Non-pigmented ciliary epithelial cell (primary cell): Measurements from ENCODE around the gene PEAK1.
A peak's percentile ranks its signal among the peaks of the same experiment; 100 is the strongest.

Experiments
- DNase-seq: peaks from one replicate; pipeline ENCODE4 v3.0.0-alpha.2; 2010; ENCODE audit warnings: low read depth

The PEAK1 gene

DNA sequence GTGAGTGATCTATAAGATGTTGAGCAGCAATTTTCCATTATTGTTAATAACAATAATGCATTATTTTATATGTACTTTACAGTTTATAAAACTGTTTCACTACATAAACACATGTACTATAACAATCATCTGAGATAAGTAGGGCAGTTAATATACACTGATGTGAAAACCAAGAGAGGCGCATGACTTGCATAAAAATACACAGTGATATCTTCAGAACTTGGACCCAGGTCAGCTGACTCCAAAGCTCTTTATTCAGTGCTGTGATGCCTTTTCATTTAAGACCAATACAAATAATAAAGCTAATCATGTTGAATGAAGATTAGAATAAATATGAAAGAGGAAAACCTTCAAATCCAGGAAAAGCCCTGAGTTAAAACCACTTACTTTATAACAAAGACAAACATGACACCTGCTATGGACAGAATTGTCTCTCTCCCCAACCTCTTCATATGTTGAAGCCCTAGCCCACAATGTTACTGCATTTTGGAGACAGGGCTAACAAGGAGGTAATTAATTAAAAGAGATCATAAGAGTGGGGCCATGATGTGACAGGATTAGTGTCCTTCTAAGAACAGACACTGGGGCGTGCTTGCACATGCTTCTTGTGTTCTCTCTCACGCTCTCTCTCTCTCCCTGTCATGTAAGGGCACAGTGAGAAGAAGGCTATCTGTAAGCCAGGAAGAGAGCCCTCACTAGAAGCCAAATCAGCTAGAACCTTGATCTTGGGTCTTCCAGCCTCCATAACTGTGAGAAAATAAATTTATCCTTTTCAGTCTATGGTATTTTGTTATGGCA is 293.2 kb downstream of the PEAK1 start:
- DNase-seq: no peak

DNA sequence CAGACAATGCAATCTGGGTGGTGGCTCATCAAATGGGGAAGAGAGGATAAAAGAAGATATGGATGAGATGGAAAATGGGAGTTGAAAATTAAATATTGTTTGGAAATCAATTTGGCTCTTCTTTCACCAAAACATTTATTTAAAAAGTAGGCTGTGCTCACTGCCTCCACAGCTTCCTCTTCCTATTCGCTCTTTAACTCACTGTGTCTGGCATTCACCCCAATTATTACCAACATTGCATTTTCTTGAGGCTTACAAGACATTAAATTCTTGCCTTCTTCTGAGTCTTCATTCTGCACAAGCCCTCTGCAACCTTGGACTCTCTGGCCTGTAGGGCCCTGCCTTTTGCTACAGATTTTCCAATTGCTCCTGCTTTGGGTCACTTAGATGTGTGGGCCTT is 296.1 kb downstream of the PEAK1 start:
- no peak for DNase-seq

DNA sequence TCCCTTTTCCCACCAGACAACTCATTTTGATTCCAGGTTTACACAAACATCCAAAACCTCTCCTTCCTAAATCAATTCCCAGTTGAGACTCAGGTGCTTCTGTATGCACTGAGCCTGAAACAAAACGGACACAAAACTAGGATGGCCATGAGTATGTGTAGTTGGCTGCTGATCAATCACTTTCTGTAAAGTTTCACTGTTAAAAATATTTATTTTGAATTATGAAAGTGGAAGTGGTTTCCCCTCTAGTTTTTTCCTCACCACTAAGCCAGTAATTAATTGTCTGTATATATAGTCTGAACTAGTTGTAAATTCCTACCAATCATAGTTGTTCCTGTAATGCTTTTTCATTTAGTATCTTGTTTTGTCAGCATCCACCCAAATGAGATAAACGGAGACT is 297.3 kb downstream of the PEAK1 start:
- DNase-seq: no peak

DNA sequence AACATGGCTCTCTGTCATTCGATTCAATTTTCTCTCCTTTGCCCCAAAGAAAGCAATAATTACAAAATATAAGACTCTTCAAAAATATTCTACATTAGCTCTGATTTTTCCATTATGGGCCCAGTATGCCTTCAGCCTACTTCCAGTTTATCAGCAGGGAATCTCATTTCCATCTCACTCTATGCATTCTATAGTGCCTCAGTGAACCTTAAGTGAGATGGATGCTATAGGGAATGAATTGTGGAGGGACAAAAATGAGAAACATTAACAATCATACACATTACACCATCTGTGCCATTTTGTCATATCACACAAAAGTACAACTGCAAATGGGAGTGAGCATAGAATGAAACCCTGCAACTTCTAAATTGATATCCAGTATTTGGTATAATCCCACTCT is 298.3 kb downstream of the PEAK1 start:
- no peak for DNase-seq

DNA sequence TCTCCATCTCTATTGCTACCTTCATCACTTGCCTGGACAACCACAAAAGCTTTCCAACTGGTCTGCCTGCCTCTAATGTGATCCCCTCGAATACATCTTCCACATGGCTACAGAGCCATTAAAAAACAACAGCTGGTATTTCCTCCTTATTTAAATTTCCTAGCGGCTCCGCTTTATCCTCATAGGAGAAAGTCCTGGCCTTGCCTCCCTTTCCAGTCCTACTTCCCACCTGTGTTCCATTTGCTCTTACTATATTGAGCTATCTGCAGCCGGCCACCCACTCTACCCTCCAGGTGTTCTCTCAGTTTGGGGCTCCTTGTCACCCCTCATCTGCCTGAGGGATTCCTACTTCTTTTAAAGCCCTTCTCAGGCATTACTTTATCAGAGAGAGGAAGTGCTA is 299.3 kb downstream of the PEAK1 start:
- DNase-seq: no peak

DNA sequence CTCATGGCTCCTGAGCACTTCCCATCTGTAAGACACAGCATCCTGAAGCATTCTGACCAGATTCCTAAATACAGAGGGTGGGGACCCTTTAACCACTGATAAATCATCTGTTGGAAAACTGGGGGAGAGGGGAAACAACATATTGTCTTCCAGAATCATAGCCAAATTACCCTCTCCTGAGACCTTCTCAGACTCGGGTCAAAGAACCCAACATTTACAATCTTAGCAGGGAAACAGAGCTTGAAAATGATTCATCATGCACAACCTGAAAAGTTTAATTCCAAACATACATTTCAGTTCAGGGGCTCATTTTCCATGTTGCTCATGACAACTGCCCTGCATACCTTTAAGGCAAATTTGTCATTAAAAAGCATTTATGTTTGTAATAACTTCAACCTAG is 300.5 kb downstream of the PEAK1 start:
- no peak for DNase-seq

DNA sequence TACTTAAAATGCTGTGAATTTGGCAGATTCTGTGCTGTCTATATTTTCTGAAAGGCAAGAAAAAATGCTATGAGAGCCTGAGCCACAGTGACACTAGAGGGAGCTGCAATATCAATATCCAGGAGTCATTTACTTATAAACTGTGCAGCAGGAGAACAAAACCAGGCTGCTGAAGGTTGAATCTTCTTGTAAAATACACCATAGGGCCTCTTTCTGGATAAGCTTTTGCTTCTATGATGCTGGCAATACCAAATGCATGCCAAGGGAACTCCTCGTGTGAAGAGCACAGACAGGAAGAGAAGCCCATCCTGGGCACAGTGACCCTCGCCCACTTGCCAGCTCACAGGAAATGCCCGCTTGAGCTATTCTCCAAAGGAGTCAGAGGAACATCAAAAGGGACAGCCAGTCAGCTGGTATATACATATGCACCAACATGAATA is 301.0 kb downstream of the PEAK1 start:
- peak; percentile 48 for DNase-seq

DNA sequence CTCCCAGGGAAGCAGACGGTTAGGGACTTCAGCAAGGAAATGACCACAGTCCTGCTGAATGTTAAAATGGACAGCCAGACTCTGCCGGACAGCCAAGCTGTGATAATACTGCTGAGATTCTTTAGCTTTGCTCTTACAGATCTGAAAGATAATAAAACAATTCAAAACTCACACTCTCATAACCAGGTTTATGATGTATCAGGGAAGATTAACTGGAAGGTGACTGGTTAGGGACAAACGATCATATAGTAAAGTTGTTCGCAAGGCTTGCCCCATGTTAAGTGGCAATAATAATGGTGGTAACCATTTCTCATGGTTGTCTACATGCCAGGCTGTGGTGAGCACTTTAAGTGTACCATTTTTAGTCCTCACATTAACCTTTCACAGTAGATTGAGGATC is 304.7 kb downstream of the PEAK1 start:
- no peak for DNase-seq

DNA sequence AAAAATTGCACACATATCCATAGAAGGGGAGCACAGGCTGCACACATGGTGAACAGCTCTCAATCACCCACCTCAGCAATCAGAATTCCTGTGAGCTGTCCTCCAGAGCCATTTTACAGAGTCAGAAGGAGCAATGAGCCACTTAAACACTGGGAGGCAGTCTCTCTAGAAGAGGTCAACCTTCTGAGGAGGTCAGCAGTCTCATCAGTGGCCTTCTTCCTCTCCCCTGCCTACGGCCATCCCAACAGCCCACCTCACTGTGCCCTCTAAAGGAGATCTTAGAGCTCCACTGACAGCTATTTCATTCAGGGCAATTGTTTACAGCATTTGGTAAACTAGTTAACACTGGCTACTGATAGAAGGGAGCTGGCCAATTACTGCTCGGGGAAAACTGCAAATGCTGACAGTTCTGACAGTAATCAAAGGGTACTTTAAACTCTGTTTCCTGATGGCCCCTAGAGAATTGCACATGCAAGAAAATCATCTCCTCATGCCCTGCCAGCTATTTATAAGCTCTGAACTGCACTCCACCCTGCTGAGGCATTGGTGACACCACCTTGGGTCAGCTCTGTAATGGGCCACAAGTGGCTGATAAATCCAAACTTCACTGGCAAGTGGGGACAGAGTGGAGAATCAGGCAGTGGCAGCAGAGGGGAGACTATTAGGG is 306.9 kb downstream of the PEAK1 start:
- no peak for DNase-seq

DNA sequence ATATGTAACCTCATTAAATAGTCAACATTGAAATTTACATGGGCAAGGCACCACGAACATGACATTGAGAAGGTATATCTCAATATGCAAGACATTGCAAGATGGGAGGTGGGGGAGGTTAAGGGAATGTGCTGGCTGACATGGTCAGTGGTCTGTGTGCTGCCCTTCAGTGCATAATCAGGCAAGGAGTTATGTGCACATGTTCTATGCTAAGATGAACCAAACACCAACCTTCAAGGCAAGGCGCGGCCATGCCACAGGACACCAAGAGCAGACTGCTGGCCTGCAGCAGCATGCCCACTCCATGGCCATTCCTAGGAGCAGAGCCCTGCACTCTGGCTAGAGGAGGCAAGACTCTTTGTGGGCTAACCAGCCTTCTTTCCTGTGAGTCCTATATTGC is 308.1 kb downstream of the PEAK1 start:
- DNase-seq: no peak

DNA sequence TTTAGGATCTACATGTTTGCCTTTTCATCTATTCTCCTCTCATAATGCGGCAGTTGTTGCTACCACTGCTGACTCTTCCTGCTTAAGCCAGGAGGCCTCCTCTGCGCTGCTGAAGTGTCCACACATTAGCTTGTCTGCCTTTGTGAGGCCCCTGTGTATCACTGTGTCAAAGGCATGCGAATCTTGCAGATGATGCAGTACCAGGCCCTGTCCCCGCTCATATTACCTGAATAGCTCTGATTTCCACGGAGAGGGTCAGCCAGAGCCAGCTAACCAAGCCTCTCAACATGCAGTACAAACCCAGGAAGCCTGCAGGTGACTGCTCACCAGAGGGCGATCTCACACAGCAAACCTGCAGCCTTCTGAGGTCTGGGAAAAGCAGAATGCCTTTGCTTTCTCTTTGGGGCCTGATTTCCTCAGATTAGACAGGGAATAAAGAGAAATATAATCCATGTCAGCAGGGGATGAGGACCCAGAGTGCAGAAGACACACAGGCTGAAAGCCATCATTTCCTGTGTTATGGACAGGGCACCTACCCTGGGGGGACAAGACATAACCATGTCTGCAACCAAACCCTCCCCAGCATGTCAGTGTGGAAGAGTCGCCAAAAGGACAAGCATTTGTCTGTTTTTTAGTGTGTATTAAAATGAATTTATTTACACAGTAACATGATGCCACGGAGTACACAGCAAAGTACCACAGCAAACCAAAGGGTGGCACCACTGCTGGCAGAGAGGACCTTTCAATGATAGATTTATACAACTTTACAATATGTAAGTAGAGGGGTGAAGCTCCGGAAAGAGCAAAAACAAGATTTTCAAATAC is 312.2 kb downstream of the PEAK1 start:
- DNase-seq: peak; percentile 15

DNA sequence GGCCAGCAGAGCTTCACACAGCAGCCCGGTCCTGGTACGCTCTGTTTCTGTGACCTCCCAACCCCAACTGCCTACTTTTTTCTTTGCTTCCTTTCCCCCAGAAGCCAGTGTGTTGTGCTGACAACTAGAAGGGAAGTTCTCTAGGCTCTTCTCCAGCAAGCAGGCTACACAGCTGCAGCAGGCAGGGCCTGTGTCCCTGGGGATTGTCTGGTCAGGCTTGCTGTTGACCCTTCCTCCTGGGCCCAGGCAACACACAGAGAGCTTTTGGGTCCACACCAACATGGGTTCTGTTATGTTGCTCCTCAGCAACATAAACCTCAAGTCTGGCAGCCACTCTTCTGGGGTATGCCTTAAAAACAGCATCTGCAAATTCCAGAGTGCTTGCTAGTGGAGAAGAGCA is 312.8 kb downstream of the PEAK1 start:
- no peak for DNase-seq

DNA sequence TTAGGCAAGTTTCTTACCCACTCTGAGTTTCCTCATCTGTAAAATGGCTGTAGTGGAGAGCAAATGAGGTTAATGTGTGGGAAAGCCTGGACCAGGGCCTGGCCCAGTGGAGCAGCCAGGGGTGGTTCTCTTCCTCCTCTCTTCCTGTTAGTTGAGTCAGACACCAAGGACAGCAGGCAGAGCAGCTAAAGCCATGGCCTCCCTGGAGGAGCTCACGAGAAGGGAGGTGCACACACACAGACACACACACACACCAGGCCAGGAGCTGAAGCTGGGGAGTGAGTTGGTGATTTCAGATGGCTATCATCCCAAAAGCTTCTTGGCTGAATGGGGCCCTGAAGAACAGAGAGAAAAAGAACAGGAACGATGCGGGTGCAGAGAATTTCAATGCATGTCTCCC is 315.7 kb downstream of the PEAK1 start:
- DNase-seq: no peak

DNA sequence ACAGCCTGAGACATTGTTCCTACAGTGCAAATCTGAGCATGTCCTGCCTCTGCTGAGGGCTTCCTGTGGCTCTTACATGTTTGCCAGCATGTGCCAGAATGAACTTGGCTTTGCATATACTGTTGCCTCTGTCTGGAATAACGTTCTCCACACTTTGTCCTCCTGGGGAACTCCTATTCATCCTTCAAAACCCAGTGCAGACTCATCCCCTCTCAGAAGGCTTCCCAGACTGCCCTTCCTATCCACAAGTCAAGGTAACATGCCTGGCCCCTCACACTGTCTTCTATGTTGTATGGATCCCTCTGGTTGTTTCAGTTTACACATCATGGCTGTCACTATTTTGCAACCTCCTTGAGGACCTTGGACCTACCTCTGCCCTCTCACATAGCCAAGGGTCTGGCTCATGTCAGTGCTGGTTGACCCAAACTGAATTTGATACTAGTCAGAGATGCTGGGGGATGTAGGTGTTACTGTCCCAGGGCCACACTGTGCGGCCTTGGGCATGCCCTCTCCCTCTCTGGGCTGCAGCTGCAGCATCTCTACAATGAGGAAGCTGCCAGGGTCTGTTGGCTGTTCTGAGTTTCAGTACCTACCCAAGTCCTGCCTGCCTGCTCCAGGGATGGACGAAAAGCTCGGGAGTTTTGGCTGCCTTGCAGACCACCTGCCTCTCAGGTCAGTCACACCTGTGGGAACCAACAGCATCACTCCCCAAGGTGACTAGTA is 320.0 kb downstream of the PEAK1 start:
- DNase-seq: no peak

DNA sequence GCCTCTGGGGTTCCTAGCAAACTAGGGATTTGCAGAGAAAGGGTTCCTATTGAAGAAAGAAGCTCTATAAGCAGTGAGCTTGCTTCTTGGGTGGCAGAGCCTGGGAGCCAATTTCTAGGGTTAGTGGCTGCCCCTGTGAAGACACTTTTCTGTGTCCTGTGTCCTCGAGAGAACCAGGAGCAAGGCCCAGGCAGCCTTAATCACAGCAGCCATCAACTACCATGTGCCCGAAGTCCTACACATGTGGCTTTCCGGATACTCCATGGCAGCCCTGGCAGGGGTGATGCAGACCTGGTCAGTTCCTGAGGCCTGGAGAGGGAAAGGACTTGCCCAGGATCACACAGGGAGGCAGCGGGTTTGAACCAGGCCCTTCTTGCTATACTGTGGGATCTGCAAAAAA is 321.3 kb downstream of the PEAK1 start:
- DNase-seq: no peak

DNA sequence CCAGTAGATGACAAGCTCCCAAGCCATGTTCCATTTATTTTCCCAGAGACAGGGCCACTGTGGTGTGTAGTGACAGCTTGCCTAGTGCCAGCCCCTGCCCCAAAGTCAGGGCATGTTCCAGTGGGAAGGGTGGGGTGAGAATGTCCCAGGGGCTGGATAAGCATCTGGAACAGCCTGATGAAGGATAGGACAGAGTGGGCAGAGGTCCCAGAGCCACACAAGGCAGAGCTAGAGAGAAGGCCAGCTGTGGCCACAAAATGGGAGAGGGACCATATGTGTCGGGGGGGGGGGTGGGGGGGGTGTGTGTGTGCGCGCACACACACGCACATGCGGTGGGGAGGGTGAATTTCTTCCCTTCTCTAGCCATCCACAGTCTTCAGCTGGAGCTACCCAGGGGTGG is 322.0 kb downstream of the PEAK1 start:
- DNase-seq: no peak

DNA sequence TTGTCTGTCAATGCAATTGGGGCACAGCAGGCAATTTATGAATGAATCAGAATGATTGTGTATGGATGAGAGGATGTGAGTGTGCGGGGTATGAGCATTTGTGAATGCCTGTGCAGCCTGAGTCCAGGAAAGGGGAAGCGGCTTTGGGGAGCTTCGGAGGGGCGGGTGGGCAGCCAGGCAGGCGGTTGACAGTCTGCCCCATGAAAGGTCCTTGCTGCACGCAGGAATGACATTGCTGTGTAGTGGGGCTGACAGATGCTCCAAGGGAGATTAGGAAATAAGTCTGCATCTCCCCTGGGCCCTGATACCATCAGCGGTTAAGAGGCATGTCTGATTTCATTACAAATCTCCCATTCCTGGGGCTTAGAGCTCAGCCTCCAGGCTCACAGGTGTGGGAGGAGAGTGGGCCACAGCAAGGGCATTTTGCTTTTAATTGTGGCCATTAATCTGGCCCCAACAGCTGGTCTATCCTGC is 322.6 kb downstream of the PEAK1 start:
- no peak for DNase-seq

DNA sequence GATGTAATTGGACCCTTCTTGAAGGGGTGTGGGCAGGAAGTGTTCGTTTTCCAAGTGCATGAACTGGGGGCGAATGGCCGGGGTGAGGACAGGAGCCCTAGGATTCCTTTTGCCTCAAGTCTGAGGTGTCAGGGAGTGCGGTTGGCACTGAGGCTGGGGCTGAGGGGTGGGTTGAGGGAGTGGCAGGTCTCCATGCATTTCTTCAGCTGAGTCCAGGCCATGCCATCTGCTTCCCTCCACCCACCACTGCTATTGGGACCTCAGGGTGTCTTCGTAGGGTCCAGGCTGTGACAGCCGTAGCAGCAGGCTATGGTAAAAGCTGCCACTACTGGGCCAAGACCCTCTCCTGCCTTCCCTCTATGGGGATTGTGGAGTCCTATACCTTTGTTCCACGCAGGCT is 323.4 kb downstream of the PEAK1 start:
- no peak for DNase-seq

DNA sequence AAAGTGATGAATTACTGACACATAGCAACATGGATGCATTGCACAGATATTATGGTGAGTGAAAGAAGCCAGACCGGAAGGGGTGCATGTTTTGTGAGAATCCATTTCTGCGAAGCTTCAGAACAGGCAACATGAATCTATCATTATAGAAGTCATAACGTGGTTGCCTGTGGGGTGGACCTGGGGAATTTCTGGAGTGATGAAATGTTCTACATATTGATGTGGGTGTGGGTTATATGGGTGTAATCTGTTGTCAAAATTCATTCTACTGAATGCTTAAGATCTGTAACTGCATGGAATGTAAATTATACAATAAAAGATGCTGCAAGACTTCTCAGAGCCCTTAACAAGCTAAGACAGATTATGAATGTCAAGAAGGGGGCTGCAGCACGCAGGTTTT is 323.8 kb downstream of the PEAK1 start:
- DNase-seq: no peak

DNA sequence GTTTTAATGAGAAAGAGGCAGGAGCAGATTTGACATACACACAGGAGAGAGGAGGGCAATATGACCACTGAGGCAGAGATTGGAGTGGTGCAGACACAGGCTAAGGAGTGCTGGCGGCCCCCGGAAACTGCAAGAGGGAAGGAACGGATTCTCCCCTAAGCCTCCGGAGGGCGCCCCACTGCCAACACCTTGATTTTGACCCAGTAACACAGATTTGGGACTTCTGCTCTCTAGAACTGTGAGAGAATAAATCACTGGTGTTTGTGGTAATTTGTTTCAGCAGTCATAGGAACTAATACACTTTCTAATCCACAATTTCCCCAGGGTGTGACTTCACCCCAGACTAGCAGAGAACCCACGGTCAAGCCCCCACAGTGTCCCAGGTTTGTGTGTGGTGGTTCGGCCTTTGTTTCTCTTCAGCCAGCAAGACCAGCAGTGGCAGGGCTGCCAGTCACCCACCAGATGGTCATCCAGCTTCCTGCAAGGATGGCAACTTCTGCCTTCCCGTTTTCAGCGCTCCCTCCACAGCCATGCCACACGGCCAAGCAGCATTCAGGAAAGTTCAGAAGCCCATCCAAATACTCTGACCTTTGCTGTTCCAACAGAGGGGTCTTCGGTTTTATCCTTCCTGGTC is 325.4 kb downstream of the PEAK1 start:
- DNase-seq: no peak

DNA sequence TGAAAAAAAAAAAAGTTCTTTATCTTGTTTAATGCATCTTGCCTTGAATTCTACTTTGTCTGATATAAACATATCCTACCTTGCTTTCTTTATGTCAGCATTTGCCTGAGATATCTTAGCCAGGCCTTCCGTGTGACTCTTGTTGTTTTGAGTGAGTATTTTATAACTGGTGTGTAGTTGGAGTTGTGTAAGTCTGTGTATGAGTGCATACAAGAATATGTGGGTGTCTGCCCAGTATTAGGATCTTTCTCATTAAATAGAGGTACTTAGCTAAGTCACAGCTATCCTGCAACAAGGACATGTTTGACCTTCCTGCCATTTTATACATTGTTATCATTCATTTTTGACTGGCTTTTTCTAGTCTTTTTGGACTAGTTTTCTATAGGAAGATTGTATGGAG is 326.5 kb downstream of the PEAK1 start:
- DNase-seq: no peak

DNA sequence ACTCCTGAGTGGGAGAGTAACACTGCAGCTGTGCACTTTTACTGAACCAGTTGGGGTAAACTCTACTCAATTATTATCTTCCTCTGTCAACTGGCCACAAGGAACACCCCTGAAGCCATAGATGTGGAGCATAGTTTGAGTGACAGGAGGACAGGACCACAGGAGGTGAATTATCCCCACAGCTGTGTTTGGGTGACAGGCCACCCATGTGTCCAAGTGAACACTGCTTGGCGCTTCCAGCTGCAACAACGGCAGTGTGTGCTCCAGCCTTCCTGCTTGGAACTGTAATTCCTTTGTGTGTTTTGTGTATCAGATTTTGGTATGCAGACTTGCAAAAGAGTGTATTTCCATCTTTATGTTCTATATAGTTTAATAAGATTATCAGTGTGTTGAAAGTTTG is 328.8 kb downstream of the PEAK1 start:
- no peak for DNase-seq
